ENCODE data around the gene PDGFA.

GRCh38 chr7:516216-516605 is 3.4 kb downstream of the PDGFA start:
- TF ChIP-seq EZH2 (IDR thresholded peaks at IDR 0.05; ENCODE audit: insufficient read depth, poor library complexity, severe bottlenecking) (no peak), EZH2phosphoT487 (IDR thresholded peaks at IDR 0.05; ENCODE audit: insufficient read depth, low read depth) (no peak)

Measured in GM23248 (cell line).